ENCODE results near the gene PSMB5.

The PSMB5 gene

DNA sequence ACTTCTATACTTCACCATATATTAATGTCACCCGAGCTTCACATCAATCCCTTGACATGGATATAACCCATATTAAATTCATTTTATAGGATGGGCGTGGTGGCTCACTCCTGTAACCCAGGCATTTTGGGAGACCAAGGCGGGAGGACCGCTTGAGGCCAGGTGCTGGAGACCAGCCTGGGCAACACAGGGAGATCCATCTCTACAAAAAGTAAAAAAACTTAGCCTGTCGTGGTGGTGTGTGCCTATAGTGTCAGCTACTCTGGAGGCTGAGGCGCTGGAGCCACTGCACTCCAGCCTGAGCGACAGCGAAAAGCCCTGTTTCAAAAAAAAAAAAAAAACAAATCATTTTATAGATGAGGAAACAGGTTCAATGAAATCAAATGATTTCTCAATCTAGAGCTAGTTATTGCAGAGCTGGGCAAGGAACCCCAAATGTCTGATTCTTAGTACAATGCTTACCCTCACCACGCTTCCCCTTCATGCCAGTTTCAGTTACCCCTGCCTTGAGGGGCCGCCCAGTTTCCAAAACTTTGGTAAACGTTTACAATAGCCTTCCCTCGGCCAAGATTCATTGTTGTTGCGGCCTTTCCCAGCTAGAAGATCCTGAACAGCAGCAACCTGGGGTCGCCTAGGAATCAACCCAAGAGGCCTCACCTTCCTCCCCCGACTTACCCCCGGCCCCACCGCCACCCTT lies 751 bp downstream of the PSMB5 start:
- TF ChIP-seq, protein P1, sequence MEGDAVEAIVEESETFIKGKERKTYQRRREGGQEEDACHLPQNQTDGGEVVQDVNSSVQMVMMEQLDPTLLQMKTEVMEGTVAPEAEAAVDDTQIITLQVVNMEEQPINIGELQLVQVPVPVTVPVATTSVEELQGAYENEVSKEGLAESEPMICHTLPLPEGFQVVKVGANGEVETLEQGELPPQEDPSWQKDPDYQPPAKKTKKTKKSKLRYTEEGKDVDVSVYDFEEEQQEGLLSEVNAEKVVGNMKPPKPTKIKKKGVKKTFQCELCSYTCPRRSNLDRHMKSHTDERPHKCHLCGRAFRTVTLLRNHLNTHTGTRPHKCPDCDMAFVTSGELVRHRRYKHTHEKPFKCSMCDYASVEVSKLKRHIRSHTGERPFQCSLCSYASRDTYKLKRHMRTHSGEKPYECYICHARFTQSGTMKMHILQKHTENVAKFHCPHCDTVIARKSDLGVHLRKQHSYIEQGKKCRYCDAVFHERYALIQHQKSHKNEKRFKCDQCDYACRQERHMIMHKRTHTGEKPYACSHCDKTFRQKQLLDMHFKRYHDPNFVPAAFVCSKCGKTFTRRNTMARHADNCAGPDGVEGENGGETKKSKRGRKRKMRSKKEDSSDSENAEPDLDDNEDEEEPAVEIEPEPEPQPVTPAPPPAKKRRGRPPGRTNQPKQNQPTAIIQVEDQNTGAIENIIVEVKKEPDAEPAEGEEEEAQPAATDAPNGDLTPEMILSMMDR (IDR thresholded peaks at IDR 0.05; ENCODE audit: insufficient read depth, low read length, missing control alignments) = no peak
- CTCF ChIA-PET = interaction anchor here (0.7 to 2.4 kb wide), 11 partner anchors 10 to 76 kb away, joined by 3 to 16 read pairs (median 4); no protein-coding TSS in a partner anchor
- DNase-seq (ENCODE audit: low read depth, low spot score) = no peak
- H3K4me3 ChIP-seq (ENCODE audit: low read depth, low read length) = peak overlapping the region; percentile 92
- POLR2A ChIA-PET = interaction anchor here (0.6 to 1.0 kb wide), 3 partner anchors 9 to 74 kb away, joined by 3 read pairs; no protein-coding TSS in a partner anchor

DNA sequence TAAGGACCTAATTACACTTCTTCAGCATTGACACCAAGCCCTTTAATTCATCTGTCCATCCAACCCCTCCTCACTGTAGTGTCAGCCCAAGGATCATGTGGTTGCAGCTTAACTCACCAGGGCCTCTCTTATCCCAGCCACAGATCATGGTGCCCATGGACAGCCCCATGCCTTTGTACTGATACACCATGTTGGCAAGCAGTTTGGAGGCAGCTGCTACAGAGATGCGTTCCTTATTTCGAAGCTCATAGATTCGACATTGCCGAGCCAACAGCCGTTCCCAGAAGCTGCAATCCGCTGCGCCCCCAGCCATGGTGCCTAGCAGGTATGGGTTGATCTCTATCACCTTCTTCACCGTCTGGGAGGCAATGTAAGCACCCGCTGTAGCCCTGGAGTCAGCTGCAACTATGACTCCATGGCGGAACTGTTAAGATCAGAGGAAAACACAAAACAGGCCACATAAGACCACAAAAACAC lies 1.4 kb downstream of the PSMB5 start:
- no peak overlapping the region for H3K4me3 ChIP-seq (ENCODE audit: low read depth, low read length)
- CTCF ChIA-PET = interaction anchor here (0.6 to 2.4 kb wide), 11 partner anchors 9 to 76 kb away, joined by 3 to 16 read pairs (median 4); no protein-coding TSS in a partner anchor

DNA sequence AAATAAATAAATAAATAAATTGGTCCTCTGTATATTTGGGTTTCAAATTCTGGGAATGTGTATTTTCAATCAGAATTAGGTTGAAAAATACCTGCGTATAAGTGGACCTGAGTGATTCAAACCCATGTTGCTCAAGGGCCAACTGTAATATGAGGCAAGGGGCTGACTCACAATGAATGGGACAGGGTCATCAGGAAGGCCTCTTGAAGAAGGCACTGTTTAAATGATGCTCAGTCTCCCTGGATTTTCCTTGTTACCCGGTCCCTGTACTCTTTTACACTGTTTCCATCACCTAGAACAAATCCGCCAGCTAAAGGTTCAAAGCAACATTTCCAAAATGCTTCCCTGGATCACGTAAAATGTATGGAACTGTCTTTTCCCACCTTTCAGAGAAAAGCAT lies 3.8 kb downstream of the PSMB5 start:
- TF ChIP-seq, protein P1 (IDR thresholded peaks at IDR 0.05; ENCODE audit: insufficient read depth, low read length, missing control alignments) = no peak
- H3K4me3 ChIP-seq (ENCODE audit: low read depth, low read length) = no peak overlapping the region
- POLR2A ChIA-PET = no interaction called here
- no peak for DNase-seq (ENCODE audit: low read depth, low spot score)
- CTCF ChIA-PET = interaction anchor here (0.6 to 1.8 kb wide), 5 partner anchors 10 to 46 kb away, joined by 3 to 8 read pairs (median 4); no protein-coding TSS in a partner anchor

More for the DNA sequence above, 1.4 kb downstream of the PSMB5 start:
- POLR2A ChIA-PET = no interaction called here
- TF ChIP-seq, protein P1 (IDR thresholded peaks at IDR 0.05; ENCODE audit: insufficient read depth, low read length, missing control alignments) = no peak
- DNase-seq (ENCODE audit: low read depth, low spot score) = no peak

DNA sequence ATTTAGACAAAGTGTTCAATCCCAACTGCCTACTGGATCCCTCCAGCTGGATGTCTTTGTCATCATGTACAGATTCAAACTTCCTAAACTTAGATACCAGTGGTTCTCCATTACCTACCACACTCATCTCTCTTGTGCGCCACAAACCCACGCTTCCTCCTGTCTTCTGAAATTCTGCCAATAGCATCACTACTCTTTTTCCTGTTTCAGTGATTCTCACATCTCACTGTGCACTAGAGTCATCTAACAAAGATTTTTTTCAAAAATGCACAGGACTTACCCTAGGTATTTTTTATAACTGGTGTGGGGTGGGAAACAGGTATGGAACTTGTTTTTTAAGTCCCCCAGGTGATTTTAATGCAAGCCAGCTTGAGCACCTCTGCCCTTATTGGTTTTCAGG lies 5.9 kb downstream of the PSMB5 start:
- TF ChIP-seq, protein P1 (IDR thresholded peaks at IDR 0.05; ENCODE audit: insufficient read depth, low read length, missing control alignments) = no peak
- CTCF ChIA-PET = interaction anchor here (0.7 to 2.0 kb wide), 9 partner anchors 13 to 80 kb away, joined by 3 to 9 read pairs (median 4); partner anchors contain the start of gene PSMB11
- DNase-seq (ENCODE audit: low read depth, low spot score) = no peak
- H3K4me3 ChIP-seq (ENCODE audit: low read depth, low read length) = no peak overlapping the region
- POLR2A ChIA-PET = no interaction called here

DNA sequence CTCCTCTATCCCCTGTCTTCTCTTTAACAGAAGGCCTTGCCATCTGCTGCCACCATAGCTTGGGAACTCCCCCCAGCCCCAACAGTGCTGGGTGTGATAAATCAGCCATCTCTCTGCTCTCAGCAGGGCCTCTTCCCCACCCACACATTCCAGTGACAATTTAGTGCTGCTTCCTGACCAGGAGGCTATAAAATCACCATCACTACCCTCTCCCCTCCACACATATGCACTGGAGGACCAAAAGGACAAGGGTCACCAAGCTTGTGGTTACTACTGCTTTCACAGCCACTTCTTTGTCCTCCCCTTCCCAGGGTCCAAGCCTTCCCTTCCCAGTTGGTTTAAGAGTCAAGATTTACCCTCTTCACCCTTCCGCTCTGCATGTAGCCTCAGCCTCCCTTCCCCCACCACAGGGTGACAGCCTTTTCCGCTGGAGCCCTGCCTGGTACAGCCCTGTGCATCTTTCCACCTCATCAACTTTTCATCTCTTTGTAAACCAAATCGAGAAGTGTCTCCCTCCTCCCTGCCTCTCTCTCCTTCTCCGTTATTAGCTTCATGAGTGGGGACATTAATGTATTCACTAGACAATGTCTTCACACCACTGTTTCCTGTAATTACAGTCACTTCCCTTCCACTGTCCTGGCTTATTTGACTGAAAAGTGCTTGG lies 9.4 kb downstream of the PSMB5 start:
- CTCF ChIA-PET = interaction anchor here (0.6 to 3.2 kb wide), 8 partner anchors 13 to 95 kb away, joined by 3 to 17 read pairs (median 6); partner anchors contain the start of gene AJUBA
- TF ChIP-seq, protein P1 (IDR thresholded peaks at IDR 0.05; ENCODE audit: insufficient read depth, low read length, missing control alignments) = no peak
- no peak for DNase-seq (ENCODE audit: low read depth, low spot score)
- H3K4me3 ChIP-seq (ENCODE audit: low read depth, low read length) = no peak overlapping the region
- POLR2A ChIA-PET = interaction anchor here (1.0 to 3.1 kb wide), 2 partner anchors 9 to 18 kb away, joined by 3 to 13 read pairs; no protein-coding TSS in a partner anchor

All from AG04449 (cell line).